ENCODE measurements around the gene NR2C2.

GRCh38 chr3:14946236-14946635, 1.1 kb upstream of the NR2C2 start:
- TF ChIP-seq GATA2 (IDR thresholded peaks at IDR 0.05; ENCODE audit: low read depth, low read length) (no peak), GATA3 (IDR thresholded peaks at IDR 0.05; ENCODE audit: low read depth, low read length) (no peak)

All from SH-SY5Y (cell line).